WI38 (cell line): ENCODE results near the gene LDHA.

ENCODE experiments used
- H3K4me3 ChIP-seq: 2 replicates; pipeline ENCODE4 v1.5.1; 2011; ENCODE audit warnings: low read depth, mild to moderate bottlenecking, control low read depth, low read length
- TF ChIP-seq, protein P1 (sequence below): IDR thresholded peaks from 2 replicates; pipeline ENCODE4 v1.5.1; 2012; ENCODE audit warnings: low read depth, mild to moderate bottlenecking, control low read depth, low read length

LDHA gene

DNA sequence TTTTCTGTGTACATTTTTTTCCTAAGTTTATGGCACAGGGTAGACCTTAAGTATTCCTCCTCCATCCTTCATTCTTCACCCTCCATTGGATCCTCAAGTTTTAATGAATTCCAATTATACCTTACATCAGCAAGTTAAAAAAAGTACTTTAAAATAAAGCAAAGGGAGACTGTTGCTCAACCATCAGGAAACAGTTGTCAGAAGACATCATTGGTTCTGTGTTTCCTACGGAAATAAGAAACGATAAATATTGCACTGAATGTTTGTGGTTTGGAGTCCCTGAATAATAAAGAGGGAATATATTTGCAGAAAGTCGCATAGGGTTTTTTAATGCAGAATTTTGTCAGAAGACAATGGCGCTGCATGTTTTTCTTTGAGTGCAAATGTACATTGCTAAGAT lies 28.1 kb upstream of the LDHA start:
- TF ChIP-seq, protein P1, sequence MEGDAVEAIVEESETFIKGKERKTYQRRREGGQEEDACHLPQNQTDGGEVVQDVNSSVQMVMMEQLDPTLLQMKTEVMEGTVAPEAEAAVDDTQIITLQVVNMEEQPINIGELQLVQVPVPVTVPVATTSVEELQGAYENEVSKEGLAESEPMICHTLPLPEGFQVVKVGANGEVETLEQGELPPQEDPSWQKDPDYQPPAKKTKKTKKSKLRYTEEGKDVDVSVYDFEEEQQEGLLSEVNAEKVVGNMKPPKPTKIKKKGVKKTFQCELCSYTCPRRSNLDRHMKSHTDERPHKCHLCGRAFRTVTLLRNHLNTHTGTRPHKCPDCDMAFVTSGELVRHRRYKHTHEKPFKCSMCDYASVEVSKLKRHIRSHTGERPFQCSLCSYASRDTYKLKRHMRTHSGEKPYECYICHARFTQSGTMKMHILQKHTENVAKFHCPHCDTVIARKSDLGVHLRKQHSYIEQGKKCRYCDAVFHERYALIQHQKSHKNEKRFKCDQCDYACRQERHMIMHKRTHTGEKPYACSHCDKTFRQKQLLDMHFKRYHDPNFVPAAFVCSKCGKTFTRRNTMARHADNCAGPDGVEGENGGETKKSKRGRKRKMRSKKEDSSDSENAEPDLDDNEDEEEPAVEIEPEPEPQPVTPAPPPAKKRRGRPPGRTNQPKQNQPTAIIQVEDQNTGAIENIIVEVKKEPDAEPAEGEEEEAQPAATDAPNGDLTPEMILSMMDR: no peak
- no peak overlapping the region for H3K4me3 ChIP-seq

DNA sequence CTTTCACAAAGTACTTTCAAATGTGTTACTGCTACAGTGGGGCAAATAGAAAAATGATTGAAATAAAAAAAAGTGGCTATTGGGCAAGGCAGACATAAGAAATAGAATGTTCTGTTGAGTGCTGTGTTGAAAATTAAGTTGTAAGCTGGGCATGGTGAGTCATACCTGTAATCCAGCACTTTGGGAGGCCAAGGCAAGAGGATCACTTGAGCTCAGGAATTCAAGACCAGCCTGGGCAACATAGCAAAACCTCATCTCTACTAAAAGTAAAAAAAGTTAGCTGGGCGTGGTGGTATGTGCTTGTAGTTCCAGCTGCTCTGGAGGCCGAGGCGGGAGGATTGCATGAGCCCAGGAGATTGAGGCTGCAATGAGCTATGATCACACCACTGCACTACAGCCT lies 26.9 kb upstream of the LDHA start:
- TF ChIP-seq, protein P1: no peak
- no peak overlapping the region for H3K4me3 ChIP-seq

DNA sequence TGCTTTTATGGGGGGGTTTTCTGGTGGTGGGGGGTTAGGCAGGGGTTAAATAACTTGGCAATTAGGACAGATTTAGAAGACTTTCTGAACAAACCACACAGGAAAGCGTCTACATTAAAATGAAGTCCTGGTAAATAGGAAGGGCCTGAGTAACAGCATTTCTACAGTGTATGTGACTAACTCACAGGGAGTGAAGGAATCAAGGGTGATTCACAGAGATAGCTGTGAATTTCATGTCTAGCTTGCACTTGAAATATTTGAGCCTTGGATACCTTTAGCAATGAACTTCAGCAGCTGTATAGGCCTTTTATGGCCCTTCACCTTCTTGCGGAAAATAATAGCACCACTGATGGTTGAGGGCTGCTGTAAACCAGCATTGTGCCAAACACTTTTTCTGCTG lies 26.1 kb upstream of the LDHA start:
- H3K4me3 ChIP-seq: no peak overlapping the region
- TF ChIP-seq, protein P1: no peak

DNA sequence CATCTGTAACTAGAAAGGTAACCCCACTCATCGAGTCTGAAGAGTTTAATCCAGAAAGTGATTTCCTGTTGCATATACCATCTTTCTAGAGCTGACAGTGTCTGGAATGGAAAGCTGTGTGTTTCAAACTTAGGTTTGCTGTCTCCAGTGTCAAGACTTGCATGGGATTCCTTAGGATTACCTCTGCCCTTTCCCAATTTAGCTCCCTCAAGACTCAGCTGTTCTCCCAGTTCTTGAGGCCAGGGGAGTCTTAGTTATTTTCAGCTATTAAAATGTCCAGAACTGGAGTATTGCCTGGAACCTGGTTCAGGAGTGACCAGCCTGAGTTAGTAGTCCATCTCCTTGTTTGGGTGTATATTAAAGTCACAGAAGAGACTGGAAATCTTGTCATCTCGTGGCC lies 25.0 kb upstream of the LDHA start:
- H3K4me3 ChIP-seq: no peak overlapping the region
- TF ChIP-seq, protein P1: no peak

DNA sequence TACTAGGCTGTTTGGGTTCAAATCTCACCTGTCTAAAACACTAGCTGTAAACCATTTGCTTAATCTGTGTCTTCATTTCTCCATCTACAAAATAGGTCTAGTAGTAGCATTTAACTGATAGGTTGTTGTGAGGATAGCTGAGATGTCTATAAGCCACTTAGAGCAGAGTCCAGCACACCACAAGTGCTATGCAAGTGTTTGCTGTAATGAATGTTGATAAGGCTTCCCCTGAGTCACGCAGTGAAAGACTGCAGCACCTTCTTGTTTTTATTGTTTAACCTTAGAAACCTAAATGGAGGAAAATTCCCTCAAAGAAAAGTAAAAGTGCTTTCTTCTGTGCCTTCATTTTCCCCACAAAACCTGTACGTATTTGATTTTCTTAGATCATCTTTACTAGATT lies 23.1 kb upstream of the LDHA start:
- H3K4me3 ChIP-seq: no peak overlapping the region
- TF ChIP-seq, protein P1: no peak

DNA sequence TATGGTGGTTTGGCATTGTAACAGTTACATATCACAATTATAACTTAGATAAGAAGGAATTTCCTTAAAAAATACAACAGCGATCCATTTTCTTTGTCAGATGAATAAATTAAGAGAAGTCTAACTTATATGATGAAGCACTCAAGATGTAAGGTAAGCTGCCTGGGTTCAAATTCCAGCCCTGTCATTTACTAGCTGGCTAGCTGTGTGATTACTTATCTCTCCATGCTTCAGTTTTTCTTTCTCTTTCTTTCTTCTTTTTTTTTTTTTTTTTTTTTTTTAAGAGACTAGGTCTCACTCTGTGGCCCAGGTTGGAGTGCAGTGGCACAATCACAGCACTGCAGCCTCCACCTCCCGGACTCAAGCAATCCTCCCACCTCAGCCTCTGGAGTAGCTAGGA lies 22.2 kb upstream of the LDHA start:
- H3K4me3 ChIP-seq: no peak overlapping the region
- TF ChIP-seq, protein P1: no peak

DNA sequence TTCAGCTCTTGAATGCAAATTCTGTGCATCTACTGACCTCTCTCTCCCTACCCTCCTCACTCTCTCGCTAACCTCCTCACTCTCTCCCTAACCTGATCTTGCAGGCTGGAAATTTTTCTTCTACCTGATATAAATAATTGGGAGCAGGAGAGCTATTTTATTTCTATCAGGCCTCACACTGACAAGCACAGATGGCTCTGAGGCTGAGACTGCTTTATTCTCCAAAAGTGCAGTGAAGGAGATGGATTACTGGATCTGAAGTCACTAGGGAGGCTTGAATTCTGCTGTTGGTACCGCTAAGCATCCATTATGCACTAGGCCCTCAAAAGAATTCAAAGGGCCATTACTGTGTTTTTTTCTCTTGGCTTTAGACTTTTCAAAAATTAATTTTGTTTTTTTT lies 19.4 kb upstream of the LDHA start:
- H3K4me3 ChIP-seq: no peak overlapping the region
- TF ChIP-seq, protein P1: no peak
